ENCODE measurements around the gene INSIG1. TPM values are rescaled to one million over a fixed set of nuclear protein-coding genes. Genes with fewer than 3 reads are reported as not detected.
A peak's percentile ranks its signal among the peaks of the same experiment; 100 is the strongest.

INSIG1 gene
- total RNA-seq, 4 donors from 2014 or later: 36.3 to 147 (median 100) TPM

DNA sequence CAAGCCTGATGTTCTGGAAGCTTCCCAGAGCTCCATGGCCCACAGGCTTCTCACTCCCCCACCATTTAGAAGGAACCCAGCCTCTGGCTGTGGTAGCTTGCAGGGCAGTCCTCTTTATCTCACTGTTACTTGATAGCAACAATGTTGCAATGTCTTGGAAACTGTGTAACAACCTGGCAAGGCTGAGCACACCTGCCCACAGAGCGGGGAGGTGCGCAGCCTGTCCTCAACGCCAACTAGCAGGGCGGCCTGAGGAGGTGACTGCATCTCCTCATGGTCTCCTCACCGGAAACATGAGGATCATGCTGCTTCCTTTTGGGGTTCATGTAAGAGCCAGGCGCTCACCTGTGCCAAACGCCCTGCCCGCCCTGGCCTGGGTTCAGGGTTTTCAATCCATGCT lies 43.7 kb upstream of the INSIG1 start:
- TF ChIP-seq, protein P1, sequence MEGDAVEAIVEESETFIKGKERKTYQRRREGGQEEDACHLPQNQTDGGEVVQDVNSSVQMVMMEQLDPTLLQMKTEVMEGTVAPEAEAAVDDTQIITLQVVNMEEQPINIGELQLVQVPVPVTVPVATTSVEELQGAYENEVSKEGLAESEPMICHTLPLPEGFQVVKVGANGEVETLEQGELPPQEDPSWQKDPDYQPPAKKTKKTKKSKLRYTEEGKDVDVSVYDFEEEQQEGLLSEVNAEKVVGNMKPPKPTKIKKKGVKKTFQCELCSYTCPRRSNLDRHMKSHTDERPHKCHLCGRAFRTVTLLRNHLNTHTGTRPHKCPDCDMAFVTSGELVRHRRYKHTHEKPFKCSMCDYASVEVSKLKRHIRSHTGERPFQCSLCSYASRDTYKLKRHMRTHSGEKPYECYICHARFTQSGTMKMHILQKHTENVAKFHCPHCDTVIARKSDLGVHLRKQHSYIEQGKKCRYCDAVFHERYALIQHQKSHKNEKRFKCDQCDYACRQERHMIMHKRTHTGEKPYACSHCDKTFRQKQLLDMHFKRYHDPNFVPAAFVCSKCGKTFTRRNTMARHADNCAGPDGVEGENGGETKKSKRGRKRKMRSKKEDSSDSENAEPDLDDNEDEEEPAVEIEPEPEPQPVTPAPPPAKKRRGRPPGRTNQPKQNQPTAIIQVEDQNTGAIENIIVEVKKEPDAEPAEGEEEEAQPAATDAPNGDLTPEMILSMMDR (IDR thresholded peaks at IDR 0.05): no peak
- no peak for TF ChIP-seq POLR2A (IDR thresholded peaks at IDR 0.05)
- H3K4me3 ChIP-seq: no peak overlapping the region
- no peaks in the 10 kb centered on the region for H3K27me3 ChIP-seq
- H3K36me3 ChIP-seq: no peaks in the 10 kb centered on the region
- no peak overlapping the region for H3K27ac ChIP-seq
- H3K4me1 ChIP-seq: no peaks in the 10 kb centered on the region
- H3K9me3 ChIP-seq: no peaks in the 10 kb centered on the region
- no peak for DNase-seq

- H3K4me3 ChIP-seq: no peak overlapping the region
- peak in 1 of 3 donors; percentile 23 for DNase-seq
- TF ChIP-seq, protein P1 (IDR thresholded peaks at IDR 0.05): no peak
- no peak for TF ChIP-seq POLR2A (IDR thresholded peaks at IDR 0.05)
- H3K27ac ChIP-seq: no peak overlapping the region
- H3K36me3 ChIP-seq: no peaks in the 10 kb centered on the region
- H3K4me1 ChIP-seq: no peaks in the 10 kb centered on the region
- no peaks in the 10 kb centered on the region for H3K27me3 ChIP-seq
- no peaks in the 10 kb centered on the region for H3K9me3 ChIP-seq
Observed at GRCh38 chr7:155255071-155255470, 42.6 kb upstream of the INSIG1 start.

DNA sequence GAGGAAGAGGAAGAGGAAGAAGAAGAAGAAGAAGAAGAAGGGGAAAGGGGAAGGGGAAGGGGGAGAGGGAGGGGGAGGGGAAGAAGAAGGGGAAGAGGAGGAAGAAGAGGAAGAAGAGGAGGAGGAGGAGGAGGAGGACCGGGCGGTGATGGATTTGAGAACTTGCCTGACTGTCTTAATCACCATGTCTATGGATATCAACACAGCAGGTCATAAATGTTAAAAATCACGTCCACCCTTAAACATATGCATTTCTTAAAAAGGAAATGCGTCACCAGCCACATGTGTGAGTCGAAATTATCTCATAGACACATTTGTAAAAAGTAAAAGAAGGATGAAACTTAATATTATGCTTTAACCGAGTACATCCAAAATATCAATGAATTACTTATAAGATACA lies 42.1 kb upstream of the INSIG1 start:
- no peak overlapping the region for H3K4me3 ChIP-seq
- no peak for TF ChIP-seq POLR2A (IDR thresholded peaks at IDR 0.05)
- TF ChIP-seq, protein P1 (IDR thresholded peaks at IDR 0.05): no peak
- no peaks in the 10 kb centered on the region for H3K9me3 ChIP-seq
- H3K27me3 ChIP-seq: no peaks in the 10 kb centered on the region
- DNase-seq: no peak
- H3K36me3 ChIP-seq: no peaks in the 10 kb centered on the region
- no peaks in the 10 kb centered on the region for H3K4me1 ChIP-seq
- no peak overlapping the region for H3K27ac ChIP-seq

- H3K27ac ChIP-seq: no peak overlapping the region
- H3K27me3 ChIP-seq: no peaks in the 10 kb centered on the region
- H3K4me1 ChIP-seq: no peaks in the 10 kb centered on the region
- DNase-seq: peak in 1 of 3 donors; percentile 30
- no peak for TF ChIP-seq POLR2A (IDR thresholded peaks at IDR 0.05)
- TF ChIP-seq, protein P1 (IDR thresholded peaks at IDR 0.05): no peak
- no peaks in the 10 kb centered on the region for H3K9me3 ChIP-seq
- H3K4me3 ChIP-seq: no peak overlapping the region
- H3K36me3 ChIP-seq: no peaks in the 10 kb centered on the region
Observed at GRCh38 chr7:155256081-155256760, 41.5 kb upstream of the INSIG1 start.

- H3K4me1 ChIP-seq: no peaks in the 10 kb centered on the region
- no peaks in the 10 kb centered on the region for H3K27me3 ChIP-seq
- no peaks in the 10 kb centered on the region for H3K36me3 ChIP-seq
- no peak for DNase-seq
- no peak overlapping the region for H3K27ac ChIP-seq
- H3K4me3 ChIP-seq: no peak overlapping the region
- H3K9me3 ChIP-seq: no peaks in the 10 kb centered on the region
- TF ChIP-seq POLR2A (IDR thresholded peaks at IDR 0.05): no peak
- TF ChIP-seq, protein P1 (IDR thresholded peaks at IDR 0.05): no peak
Observed at GRCh38 chr7:155256761-155257481, 40.8 kb upstream of the INSIG1 start.

All from Peyer's patch (tissue), 4 donors.